ENCODE data around the gene LRRN4CL. TPM values are rescaled to one million over a fixed set of nuclear protein-coding genes. Genes with fewer than 3 reads are reported as not detected.

LRRN4CL gene
- total and polyA plus RNA-seq, 2 of the 8 experiments (the other 6 are each of a cell fraction or from before 2014, with no cell fraction given) = 0.05 to 0.26 TPM

DNA sequence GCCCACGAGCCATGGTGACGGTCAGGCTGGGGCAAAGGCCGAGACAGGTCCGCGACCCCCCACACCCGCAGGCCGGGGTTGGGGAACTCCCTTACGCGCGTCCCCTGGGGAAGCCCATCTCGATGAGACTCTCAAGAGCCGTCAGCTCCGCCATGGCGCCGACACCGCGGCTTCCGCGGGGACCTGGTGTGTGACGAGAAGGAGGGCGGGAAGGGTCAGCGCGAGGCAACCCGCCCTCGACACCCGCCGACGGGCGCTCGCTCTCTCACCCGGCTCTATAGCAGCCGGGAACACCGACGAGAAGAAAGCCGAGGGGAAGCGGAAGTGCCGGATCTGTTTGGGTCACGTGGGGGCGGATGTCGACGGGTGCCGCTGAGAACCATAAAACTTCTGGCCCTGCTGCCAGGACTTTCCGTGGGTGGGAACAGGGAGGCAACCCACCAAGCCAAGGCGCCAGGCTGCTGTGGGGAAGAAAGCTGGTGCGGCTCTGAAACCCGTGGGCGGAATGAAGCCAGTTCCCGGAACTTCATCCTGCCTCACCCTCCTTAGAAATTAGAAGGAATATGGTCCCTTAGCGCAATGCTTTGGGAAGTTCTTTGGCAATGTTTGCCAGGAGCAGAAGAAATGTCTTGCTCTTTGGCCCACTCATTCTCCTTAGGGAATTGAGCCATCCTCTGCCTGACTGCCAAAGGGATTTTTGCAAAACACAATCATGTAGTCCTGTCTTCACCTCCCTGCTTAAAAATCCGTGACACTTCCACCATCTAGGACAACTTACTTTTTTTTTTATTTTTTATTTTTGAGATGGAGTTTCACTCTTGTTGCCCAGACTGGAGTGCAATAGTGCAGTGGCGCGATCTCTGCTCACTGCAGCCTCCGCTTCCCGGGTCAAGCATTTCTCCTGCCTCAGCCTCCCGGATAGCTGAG, 10.3 kb downstream of the LRRN4CL start, which contains the start of gene UBXN1 (continued):
- TF ChIP-seq HDAC2 (IDR thresholded peaks at IDR 0.05; ENCODE audit: borderline replicate concordance in 1 of 2, low read depth in 2 of 2, low read length in 2 of 2) (peak in 1 of 2 experiments; percentile 81; a peak in 1 of 4 replicates), CTBP2 (IDR thresholded peaks at IDR 0.05; ENCODE audit: borderline replicate concordance, insufficient read depth, insufficient read length, low read length) (no peak), POU5F1 (IDR thresholded peaks at IDR 0.05; ENCODE audit: low read depth, low read length) (no peak), EZH2 (IDR thresholded peaks at IDR 0.05; ENCODE audit: low read depth, low read length, severe bottlenecking) (no peak), CREB1 (IDR thresholded peaks at IDR 0.05) (no peak), CHD1 (IDR thresholded peaks at IDR 0.05; ENCODE audit: low read depth, low read length) (no peak), RXRA (IDR thresholded peaks at IDR 0.05; ENCODE audit: insufficient read depth, low read depth, low read length) (no peak), TAF1 (IDR thresholded peaks at IDR 0.05; ENCODE audit: low read depth, low read length) (peak; percentile 80), TBP (IDR thresholded peaks at IDR 0.05; ENCODE audit: low read depth, low read length) (peak; percentile 72)
- TF ChIP-seq, protein P1, sequence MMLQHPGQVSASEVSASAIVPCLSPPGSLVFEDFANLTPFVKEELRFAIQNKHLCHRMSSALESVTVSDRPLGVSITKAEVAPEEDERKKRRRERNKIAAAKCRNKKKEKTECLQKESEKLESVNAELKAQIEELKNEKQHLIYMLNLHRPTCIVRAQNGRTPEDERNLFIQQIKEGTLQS (IDR thresholded peaks at IDR 0.05; ENCODE audit: insufficient read depth, low read depth, low read length) = peak; percentile 88
- TF ChIP-seq, protein P2, sequence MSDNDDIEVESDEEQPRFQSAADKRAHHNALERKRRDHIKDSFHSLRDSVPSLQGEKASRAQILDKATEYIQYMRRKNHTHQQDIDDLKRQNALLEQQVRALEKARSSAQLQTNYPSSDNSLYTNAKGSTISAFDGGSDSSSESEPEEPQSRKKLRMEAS (IDR thresholded peaks at IDR 0.05) = peak; percentile 89
- TF ChIP-seq, protein P3, sequence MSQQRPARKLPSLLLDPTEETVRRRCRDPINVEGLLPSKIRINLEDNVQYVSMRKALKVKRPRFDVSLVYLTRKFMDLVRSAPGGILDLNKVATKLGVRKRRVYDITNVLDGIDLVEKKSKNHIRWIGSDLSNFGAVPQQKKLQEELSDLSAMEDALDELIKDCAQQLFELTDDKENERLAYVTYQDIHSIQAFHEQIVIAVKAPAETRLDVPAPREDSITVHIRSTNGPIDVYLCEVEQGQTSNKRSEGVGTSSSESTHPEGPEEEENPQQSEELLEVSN (IDR thresholded peaks at IDR 0.05) = peak; percentile 73

Data from H1 (cell line).